GM12801 (cell line): Measurements from ENCODE around the gene FOXO3.

Experiments used
- TF ChIP-seq, protein P1 (sequence below): IDR thresholded peaks from one replicate; pipeline ENCODE4 v1.5.1; 2011; ENCODE audit warnings: control low read depth; ENCODE audit not compliant: insufficient read length; ENCODE audit errors: extremely low read depth

Gene FOXO3

DNA sequence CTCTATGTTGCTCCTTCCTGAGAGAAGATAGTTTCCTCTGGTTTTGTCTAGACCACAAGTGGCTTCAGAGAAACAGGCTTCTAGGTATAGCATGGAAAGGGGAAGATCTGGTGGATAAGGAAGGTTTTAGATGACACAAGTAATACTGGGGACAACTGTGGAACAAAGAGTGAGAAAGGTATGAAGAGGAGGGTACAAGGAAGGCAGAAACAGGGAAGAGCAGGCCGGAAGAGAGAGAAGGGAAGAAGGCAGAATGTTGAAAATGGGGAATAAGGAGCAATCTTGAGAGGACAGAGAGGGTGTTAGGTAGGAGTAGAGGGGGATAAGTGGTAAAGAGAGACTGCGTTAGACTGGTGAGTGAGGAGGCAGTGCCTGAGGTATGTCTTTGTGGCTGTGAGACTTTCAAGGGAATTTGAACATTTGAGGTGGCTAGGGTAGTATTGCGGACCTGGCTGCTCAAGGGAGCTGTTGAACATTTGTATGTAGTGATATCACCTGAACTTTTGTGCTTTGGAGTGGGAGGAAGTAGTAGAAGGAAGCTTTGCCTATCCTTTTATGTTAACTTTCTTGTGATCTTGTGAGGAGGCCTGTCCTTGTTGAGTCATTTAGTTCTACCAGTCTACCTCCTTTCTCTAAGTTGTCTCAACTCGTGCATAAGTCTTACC lies 69.5 kb downstream of the FOXO3 start:
- TF ChIP-seq, protein P1, sequence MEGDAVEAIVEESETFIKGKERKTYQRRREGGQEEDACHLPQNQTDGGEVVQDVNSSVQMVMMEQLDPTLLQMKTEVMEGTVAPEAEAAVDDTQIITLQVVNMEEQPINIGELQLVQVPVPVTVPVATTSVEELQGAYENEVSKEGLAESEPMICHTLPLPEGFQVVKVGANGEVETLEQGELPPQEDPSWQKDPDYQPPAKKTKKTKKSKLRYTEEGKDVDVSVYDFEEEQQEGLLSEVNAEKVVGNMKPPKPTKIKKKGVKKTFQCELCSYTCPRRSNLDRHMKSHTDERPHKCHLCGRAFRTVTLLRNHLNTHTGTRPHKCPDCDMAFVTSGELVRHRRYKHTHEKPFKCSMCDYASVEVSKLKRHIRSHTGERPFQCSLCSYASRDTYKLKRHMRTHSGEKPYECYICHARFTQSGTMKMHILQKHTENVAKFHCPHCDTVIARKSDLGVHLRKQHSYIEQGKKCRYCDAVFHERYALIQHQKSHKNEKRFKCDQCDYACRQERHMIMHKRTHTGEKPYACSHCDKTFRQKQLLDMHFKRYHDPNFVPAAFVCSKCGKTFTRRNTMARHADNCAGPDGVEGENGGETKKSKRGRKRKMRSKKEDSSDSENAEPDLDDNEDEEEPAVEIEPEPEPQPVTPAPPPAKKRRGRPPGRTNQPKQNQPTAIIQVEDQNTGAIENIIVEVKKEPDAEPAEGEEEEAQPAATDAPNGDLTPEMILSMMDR = no peak

- TF ChIP-seq, protein P1 = no peak
Measured at GRCh38 chr6:108632441-108632840, 71.7 kb downstream of the FOXO3 start.

- TF ChIP-seq, protein P1 = no peak
Measured at GRCh38 chr6:108633436-108633835, 72.7 kb downstream of the FOXO3 start.

- TF ChIP-seq, protein P1 = no peak
Measured at GRCh38 chr6:108635505-108636226, 74.9 kb downstream of the FOXO3 start.

GRCh38 chr6:108637963-108638362 lies 77.2 kb downstream of the FOXO3 start:
- TF ChIP-seq, protein P1 = no peak

DNA sequence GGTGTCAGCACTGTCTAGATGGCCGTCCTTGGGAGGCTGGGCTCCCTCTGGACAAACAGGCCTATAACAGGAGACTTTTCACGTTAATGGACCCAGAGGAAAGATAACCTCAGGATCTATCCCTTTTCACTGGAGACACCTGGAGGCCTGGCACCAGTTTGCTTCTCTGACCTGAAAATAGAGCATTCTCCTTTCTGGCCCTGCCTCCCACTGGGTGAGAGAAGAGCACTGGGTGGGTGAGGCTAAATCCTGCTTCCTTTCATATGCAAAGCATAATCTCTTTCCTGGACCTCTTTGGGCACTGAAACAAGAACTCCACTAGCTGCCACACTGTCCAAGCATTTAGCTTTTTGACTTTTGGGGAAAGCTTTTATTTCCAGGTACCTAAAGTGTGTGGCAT lies 78.3 kb downstream of the FOXO3 start:
- TF ChIP-seq, protein P1 = no peak

DNA sequence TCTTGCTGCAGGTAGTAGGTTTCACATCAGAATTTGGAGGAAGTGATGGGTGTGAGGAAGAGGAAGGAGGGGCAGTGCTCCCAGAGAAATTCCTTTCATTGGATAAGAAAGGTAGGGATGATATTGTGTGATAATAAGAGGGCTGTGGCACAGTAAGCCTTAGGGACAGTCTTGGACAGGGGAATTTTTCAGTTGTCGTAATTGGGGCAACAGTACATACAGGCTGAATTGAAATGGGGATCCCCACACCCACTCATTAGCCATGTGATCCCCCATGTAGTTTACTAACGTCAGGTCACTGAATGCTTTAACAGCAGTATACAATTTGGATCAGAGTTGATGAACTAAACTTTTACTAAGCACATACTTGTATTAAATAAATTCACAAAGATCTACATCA lies 79.4 kb downstream of the FOXO3 start:
- TF ChIP-seq, protein P1 = no peak
